Stomach smooth muscle (tissue), 2 donors: ENCODE results near the gene KCNH8.

Experiments used
- H3K27ac ChIP-seq: one replicate; pipeline ENCODE4 v1.7.0; 2013; ENCODE audit warnings: mild to moderate bottlenecking, low read length, inconsistent platforms
- H3K27me3 ChIP-seq, 2 donors: one replicate each; pipeline ENCODE4 v1.7.0; 2013; ENCODE audit warnings: low read length in 2 of 2; ENCODE audit not compliant: insufficient read depth in 2 of 2, control insufficient read depth in 1 of 2
- H3K36me3 ChIP-seq, 2 donors: one replicate each; pipeline ENCODE4 v1.7.0; 2013; ENCODE audit warnings: low read length in 2 of 2; ENCODE audit not compliant: control insufficient read depth in 2 of 2, insufficient read depth in 2 of 2
- H3K4me1 ChIP-seq: one replicate; pipeline ENCODE4 v1.7.0; 2013; ENCODE audit warnings: low read length; ENCODE audit not compliant: control insufficient read depth, insufficient read depth
- H3K4me3 ChIP-seq, 2 donors: one replicate each; pipeline ENCODE4 v1.7.0; 2013; ENCODE audit warnings: low read length in 2 of 2
- H3K9ac ChIP-seq, 2 donors: one replicate each; pipeline ENCODE4 v1.7.0; 2013; ENCODE audit warnings: low read length in 2 of 2, mild to moderate bottlenecking in 1 of 2
- H3K9me3 ChIP-seq, 2 donors: one replicate each; pipeline ENCODE4 v1.7.0; 2013; ENCODE audit warnings: low read length in 2 of 2; ENCODE audit not compliant: control insufficient read depth in 2 of 2
- donor health status: healthy.
- donor health status: Pancreatic carcinoma.

The KCNH8 gene

DNA sequence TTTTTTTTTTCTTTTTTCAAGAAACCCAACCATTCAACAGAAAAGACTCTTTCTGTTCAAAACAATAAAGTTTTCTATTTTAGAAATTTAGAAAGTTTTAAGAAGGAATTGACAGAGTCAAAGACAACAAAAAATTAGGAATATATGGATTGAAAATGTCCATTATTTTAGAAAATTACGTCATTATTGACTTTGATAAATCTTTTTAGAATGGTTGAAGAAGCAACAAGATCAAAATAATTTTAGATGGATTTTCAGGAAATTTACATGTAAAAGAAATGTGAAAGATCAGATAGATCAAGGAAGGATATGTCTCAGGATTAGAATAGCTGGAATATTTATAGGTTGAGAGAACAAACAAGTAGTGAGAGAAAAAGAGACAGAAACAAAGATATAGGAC lies 8.4 kb upstream of the KCNH8 start:
- Histone ChIP-seq H3K27me3 (no peaks in the 10 kb centered on the region), H3K4me3 (no peak overlapping the region), H3K36me3 (no peaks in the 10 kb centered on the region), H3K9me3 (no peaks in the 10 kb centered on the region), H3K4me1 (no peaks in the 10 kb centered on the region), H3K27ac (no peak overlapping the region), H3K9ac (no peak overlapping the region)

DNA sequence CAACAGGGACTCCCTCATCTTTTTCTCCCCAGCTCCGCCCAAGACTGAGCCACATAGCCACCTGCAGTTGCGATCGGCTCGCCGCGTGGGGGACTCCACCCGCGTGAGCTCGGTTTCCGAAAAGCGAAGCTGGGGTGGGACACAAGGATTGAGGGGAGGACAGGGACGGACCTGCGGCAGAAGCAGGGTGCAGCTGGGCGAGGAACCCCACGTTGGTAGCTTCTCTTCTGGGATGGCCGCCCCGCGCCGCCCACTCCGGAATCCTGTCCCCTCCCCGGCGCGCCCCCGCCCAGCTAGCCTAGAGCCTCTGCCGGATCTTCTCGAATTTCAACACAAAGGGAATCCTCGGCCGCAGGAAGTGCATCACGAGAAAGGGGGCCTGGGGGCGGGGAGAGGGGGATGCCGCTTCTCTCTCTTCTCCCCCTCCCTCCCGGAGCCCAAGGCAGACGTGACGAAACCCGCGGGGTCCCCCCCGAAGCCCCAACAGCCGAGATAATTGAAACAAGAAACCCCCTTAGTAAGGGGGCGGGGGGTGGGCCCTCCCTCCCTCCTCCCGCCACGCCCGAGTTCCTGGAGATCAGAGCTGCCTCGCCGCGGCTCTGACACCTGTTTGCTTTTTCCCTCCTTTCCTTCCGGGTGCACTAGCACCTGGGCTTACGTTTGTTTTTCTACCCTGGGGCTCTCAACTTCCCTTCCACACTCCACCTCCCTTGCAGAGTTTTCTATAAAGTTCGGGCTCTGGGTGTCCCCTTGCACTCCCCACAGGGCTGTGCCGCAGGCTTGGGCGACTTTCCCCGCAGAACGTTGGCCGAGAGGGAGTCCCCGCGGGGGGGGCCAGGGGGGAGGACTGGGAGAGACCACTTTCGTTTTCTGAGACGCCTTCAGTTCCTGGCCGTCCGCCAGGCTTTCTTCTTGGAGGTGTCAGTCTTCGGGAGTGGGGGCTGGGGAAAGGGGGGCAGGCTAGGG lies 1.3 kb upstream of the KCNH8 start:
- Histone ChIP-seq H3K27ac (no peak overlapping the region), H3K36me3 (no peaks in the 10 kb centered on the region), H3K9ac (peak overlapping the region; percentile 48 to 67), H3K4me3 (peak overlapping the region; percentile 84 to 85), H3K27me3 (peaks cover 6 to 8% of the 10 kb centered on the region in 2 donors), H3K9me3 (no peaks in the 10 kb centered on the region), H3K4me1 (peaks cover 7% of the 10 kb centered on the region)

DNA sequence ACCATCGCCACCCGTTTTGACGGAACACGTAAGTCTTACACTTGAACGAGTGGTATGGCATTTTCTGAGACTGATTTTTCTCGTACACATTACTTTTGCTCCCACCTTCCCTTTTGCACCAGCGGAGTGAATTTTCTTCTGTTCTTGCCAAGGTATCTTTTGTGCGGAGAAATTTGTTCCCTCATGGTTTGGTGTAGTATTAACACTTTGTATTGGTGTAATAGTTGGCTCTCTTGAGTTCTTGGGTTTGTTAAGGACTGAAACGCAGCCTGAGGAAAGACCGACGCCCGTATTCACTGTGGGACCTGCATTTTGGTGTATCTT lies 420 bp downstream of the KCNH8 start:
- H3K9me3 ChIP-seq: no peaks in the 10 kb centered on the region
- peak overlapping the region; percentile 25 to 58 for H3K4me3 ChIP-seq
- no peak overlapping the region for H3K27ac ChIP-seq
- peaks cover 6 to 8% of the 10 kb centered on the region in 2 donors for H3K27me3 ChIP-seq
- no peaks in the 10 kb centered on the region for H3K36me3 ChIP-seq
- peaks cover 7% of the 10 kb centered on the region for H3K4me1 ChIP-seq
- H3K9ac ChIP-seq: no peak overlapping the region

GRCh38 chr3:19149368-19149767 lies 1.1 kb downstream of the KCNH8 start:
- Histone ChIP-seq H3K4me1 (peaks cover 7% of the 10 kb centered on the region), H3K9ac (no peak overlapping the region), H3K9me3 (no peaks in the 10 kb centered on the region), H3K27me3 (peaks cover 6 to 8% of the 10 kb centered on the region in 2 donors), H3K36me3 (no peaks in the 10 kb centered on the region), H3K4me3 (no peak overlapping the region), H3K27ac (no peak overlapping the region)

DNA sequence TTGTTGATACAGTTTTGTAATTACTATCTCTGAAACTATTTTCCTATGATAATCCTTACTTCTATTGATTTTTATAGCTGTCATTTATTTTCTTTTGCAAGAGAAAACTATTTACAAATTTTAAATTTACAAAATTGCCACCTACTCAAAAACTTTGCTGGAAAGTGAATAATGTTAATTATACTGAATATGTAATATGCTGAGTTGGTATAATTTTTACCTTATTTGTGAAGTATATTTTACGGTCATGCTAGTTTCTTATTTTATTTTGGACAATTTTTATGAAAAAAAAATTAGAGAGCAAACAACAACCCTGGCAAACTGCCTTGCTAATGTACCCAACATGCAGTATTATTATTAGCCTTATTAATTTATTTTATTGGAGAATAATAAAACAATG lies 2.9 kb downstream of the KCNH8 start:
- no peaks in the 10 kb centered on the region for H3K36me3 ChIP-seq
- no peak overlapping the region for H3K9ac ChIP-seq
- no peak overlapping the region for H3K4me3 ChIP-seq
- peaks cover 7% of the 10 kb centered on the region for H3K4me1 ChIP-seq
- H3K27me3 ChIP-seq: peaks cover 6 to 8% of the 10 kb centered on the region in 2 donors
- no peak overlapping the region for H3K27ac ChIP-seq
- no peaks in the 10 kb centered on the region for H3K9me3 ChIP-seq

GRCh38 chr3:19154693-19155250 lies 6.5 kb downstream of the KCNH8 start:
- H3K27ac ChIP-seq: no peak overlapping the region
- H3K27me3 ChIP-seq: no peaks in the 10 kb centered on the region
- H3K9ac ChIP-seq: no peak overlapping the region
- H3K4me1 ChIP-seq: no peaks in the 10 kb centered on the region
- H3K36me3 ChIP-seq: no peaks in the 10 kb centered on the region
- no peaks in the 10 kb centered on the region for H3K9me3 ChIP-seq
- no peak overlapping the region for H3K4me3 ChIP-seq

- no peaks in the 10 kb centered on the region for H3K27me3 ChIP-seq
- no peaks in the 10 kb centered on the region for H3K9me3 ChIP-seq
- no peak overlapping the region for H3K4me3 ChIP-seq
- H3K27ac ChIP-seq: no peak overlapping the region
- no peak overlapping the region for H3K9ac ChIP-seq
- H3K36me3 ChIP-seq: no peaks in the 10 kb centered on the region
- H3K4me1 ChIP-seq: no peaks in the 10 kb centered on the region
Measured at GRCh38 chr3:19155375-19155774, 7.1 kb downstream of the KCNH8 start.

- Histone ChIP-seq H3K27ac (no peak overlapping the region), H3K9me3 (no peaks in the 10 kb centered on the region), H3K36me3 (no peaks in the 10 kb centered on the region), H3K27me3 (no peaks in the 10 kb centered on the region), H3K4me3 (no peak overlapping the region), H3K9ac (no peak overlapping the region), H3K4me1 (no peaks in the 10 kb centered on the region)
Measured at GRCh38 chr3:19159966-19160635, 11.8 kb downstream of the KCNH8 start.

DNA sequence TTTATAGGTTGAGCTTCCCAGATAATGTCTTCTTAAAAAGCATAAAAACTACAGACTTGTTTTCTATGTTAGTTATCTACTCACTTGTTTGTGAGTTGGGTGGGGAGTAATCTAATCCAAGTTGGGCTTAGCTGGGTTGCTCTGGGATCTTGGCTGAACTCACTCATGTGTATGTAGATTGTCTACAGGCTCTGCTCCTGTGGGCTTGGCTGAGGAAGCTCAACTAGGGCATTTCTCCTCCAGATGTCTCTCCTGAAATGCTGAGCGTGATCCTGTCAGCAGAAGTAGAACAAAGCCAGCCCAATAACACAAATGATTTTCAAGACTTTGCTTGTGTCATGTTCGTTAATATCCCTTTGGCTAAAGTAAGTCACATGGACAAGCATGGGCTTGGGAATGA lies 17.3 kb downstream of the KCNH8 start:
- Histone ChIP-seq H3K9me3 (no peaks in the 10 kb centered on the region), H3K27ac (no peak overlapping the region), H3K36me3 (no peaks in the 10 kb centered on the region), H3K27me3 (no peaks in the 10 kb centered on the region), H3K4me3 (no peak overlapping the region), H3K4me1 (no peaks in the 10 kb centered on the region), H3K9ac (no peak overlapping the region)

GRCh38 chr3:19171794-19172193 lies 23.5 kb downstream of the KCNH8 start:
- Histone ChIP-seq H3K9me3 (no peaks in the 10 kb centered on the region), H3K4me3 (no peak overlapping the region), H3K36me3 (no peaks in the 10 kb centered on the region), H3K4me1 (no peaks in the 10 kb centered on the region), H3K9ac (no peak overlapping the region), H3K27ac (no peak overlapping the region), H3K27me3 (no peaks in the 10 kb centered on the region)

DNA sequence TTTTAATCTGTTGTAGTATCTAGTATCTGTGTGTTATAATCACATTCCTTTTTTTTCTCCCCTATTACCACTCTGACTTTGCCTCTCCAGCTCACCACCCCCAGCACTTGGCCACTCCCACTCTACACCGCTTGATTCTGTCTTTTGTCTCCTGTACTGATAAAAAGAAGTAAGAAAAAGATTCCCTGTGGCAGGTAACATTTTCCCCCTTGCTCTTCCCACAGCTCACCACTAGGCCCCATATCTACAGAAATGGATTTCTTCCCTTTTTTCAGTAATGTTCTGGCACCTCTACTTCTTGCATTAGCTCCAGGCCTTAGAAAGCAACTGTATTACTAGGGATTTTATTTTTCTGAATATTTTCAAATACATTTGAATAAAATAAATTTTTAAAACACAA lies 25.6 kb downstream of the KCNH8 start:
- Histone ChIP-seq H3K4me1 (no peaks in the 10 kb centered on the region), H3K4me3 (no peak overlapping the region), H3K27ac (no peak overlapping the region)

More for the DNA sequence above, 25.6 kb downstream of the KCNH8 start:
- H3K9ac ChIP-seq: no peak overlapping the region
- no peaks in the 10 kb centered on the region for H3K27me3 ChIP-seq
- no peaks in the 10 kb centered on the region for H3K9me3 ChIP-seq
- no peaks in the 10 kb centered on the region for H3K36me3 ChIP-seq
